CD4-positive, alpha-beta T cell (primary cell): ENCODE results near the gene PEX1. TPM values are rescaled to one million over a fixed set of nuclear protein-coding genes. Genes with fewer than 3 reads are reported as not detected.
"Not testable (repeated sequence)": the region's sequence is repeated elsewhere in the genome, so short reads cannot be mapped to it uniquely, and the experiment has no call there.

Experiments used
- ATAC-seq: fragments of 200-7000 bp; cut with Tn5 transposase; one replicate; pipeline ENCODE4 v1.10.0; 2022; ENCODE audit warnings: mild to moderate bottlenecking; ENCODE audit not compliant: poor library complexity
- CTCF ChIA-PET: fragments of 350-600 bp; sonication (Branson Sonifier 250); formaldehyde crosslinking; loops from one replicate; lab custom pipeline; 2021; ENCODE audit warnings: antibody characterized with exemption, inconsistent platforms; lab: Charles Lee
- POLR2A ChIA-PET: fragments of 350-600 bp; sonication (Branson Sonifier 250); formaldehyde crosslinking; loops from one replicate; lab custom pipeline; 2021; ENCODE audit warnings: antibody characterized with exemption, inconsistent platforms; lab: Charles Lee
- DNase-seq, 14 experiments: peaks; one replicate each; pipeline ENCODE4 v3.0.0-alpha.2; 2013 to 2020; ENCODE audit warnings: mixed read lengths in 2 of 14
- H3K27ac ChIP-seq, 2 donors: one replicate each; pipeline versions ENCODE4 v1.5.1 to v1.7.0; 2013; ENCODE audit warnings: low read length in 2 of 2, low read depth in 1 of 2, mild to moderate bottlenecking in 1 of 2
- H3K27me3 ChIP-seq, 2 experiments: 1 replicate in 1 of 2; 2 replicates in 1 of 2; pipeline versions ENCODE4 v1.6.1 to v1.7.0; 2013; ENCODE audit warnings: low read length in 2 of 2, control low read depth in 1 of 2, mild to moderate bottlenecking in 1 of 2, moderate library complexity in 1 of 2; ENCODE audit not compliant: insufficient read depth in 2 of 2, control insufficient read depth in 1 of 2
- H3K36me3 ChIP-seq: one replicate; pipeline ENCODE4 v1.6.1; 2013; ENCODE audit warnings: low read length, control low read depth; ENCODE audit not compliant: insufficient read depth
- H3K4me1 ChIP-seq: one replicate; pipeline ENCODE4 v1.6.1; 2013; ENCODE audit warnings: low read length, control low read depth; ENCODE audit not compliant: insufficient read depth
- H3K4me3 ChIP-seq: one replicate; pipeline ENCODE4 v1.5.1; 2013; ENCODE audit warnings: mild to moderate bottlenecking, low read length, moderate library complexity
- H3K9me3 ChIP-seq, 2 experiments: 1 replicate in 1 of 2; 2 replicates in 1 of 2; pipeline versions ENCODE4 v1.6.1 to v1.7.0; 2013; ENCODE audit warnings: low read length in 2 of 2, mild to moderate bottlenecking in 2 of 2, control low read depth in 1 of 2, moderate library complexity in 1 of 2; ENCODE audit not compliant: control insufficient read depth in 1 of 2, insufficient read depth in 1 of 2
- H3K27ac Mint-ChIP-seq: one replicate; pipeline ENCODE4 v1.8.0; 2020; ENCODE audit warnings: mixed read lengths
- H3K27me3 Mint-ChIP-seq: one replicate; pipeline ENCODE4 v1.8.0; 2021; ENCODE audit warnings: mixed read lengths
- H3K36me3 Mint-ChIP-seq: one replicate; pipeline ENCODE4 v1.8.0; 2021; ENCODE audit warnings: low read depth, mixed read lengths
- H3K4me1 Mint-ChIP-seq: one replicate; pipeline ENCODE4 v1.8.0; 2021; ENCODE audit warnings: low read depth, mixed read lengths
- H3K4me3 Mint-ChIP-seq: one replicate; pipeline ENCODE4 v1.8.0; 2020; ENCODE audit warnings: mild to moderate bottlenecking, mixed read lengths
- H3K9me3 Mint-ChIP-seq: one replicate; pipeline ENCODE4 v1.8.0; 2020; ENCODE audit warnings: mixed read lengths
- intact Hi-C, 2 experiments: fragments of 100-400 bp; cut with DNase I in 1 of 2; cut with micrococcal nuclease in 1 of 2; formaldehyde crosslinking; loops; one replicate each; pipeline versions ENCODE4 v1.15.1 to v1.9.0; 2023 to 2025; cut with DNase I, micrococcal nuclease
- total RNA-seq, 174 experiments: library from RNA in 2 of 174; stranded (reverse) in 2 of 174; gene quantifications; one replicate each; pipeline ENCODE4 v1.2.3 and lab custom pipeline; 2021 to 2026
- TF ChIP-seq, protein P1 (sequence below): fragments of 200-600 bp; IDR thresholded peaks from one replicate; pipeline ENCODE4 v1.8.0; 2022; ENCODE audit warnings: antibody characterized with exemption, mild to moderate bottlenecking

PEX1 gene
- total RNA-seq, 2 experiments from 2014 or later = 19.7 to 20.7 TPM

DNA sequence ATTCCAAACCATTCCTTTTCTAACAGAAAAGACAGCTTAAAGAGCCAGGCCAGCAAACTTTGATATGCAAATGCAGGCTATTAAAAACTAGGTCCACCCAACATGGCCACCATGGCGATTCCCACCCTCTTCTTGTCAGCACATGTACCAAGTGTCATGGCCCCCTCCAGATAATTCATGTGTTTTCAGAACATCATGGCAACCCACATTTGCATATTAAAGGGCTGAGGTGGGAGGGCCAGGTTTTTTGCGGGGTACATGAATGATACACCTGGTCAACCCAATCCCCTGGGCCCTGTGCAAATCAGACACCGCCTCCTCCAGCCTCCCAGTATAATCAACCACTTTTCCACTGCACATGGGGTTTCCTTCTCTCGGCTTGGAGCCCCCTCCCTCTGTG, 49.6 kb downstream of the PEX1 start:
- Histone ChIP-seq H3K4me3 (no peak overlapping the region), H3K9me3 (no peaks in the 10 kb centered on the region), H3K27ac (no peak overlapping the region), H3K4me1 (no peaks in the 10 kb centered on the region), H3K36me3 (no peaks in the 10 kb centered on the region), H3K27me3 (no peaks in the 10 kb centered on the region)
- Mint-ChIP-seq H3K36me3 (no peaks in the 10 kb centered on the region), H3K27me3 (no peaks in the 10 kb centered on the region), H3K4me1 (no peaks in the 10 kb centered on the region), H3K27ac (no peak overlapping the region), H3K4me3 (no peak overlapping the region), H3K9me3 (no peaks in the 10 kb centered on the region)
- CTCF ChIA-PET = no interaction called here
- TF ChIP-seq, protein P1, sequence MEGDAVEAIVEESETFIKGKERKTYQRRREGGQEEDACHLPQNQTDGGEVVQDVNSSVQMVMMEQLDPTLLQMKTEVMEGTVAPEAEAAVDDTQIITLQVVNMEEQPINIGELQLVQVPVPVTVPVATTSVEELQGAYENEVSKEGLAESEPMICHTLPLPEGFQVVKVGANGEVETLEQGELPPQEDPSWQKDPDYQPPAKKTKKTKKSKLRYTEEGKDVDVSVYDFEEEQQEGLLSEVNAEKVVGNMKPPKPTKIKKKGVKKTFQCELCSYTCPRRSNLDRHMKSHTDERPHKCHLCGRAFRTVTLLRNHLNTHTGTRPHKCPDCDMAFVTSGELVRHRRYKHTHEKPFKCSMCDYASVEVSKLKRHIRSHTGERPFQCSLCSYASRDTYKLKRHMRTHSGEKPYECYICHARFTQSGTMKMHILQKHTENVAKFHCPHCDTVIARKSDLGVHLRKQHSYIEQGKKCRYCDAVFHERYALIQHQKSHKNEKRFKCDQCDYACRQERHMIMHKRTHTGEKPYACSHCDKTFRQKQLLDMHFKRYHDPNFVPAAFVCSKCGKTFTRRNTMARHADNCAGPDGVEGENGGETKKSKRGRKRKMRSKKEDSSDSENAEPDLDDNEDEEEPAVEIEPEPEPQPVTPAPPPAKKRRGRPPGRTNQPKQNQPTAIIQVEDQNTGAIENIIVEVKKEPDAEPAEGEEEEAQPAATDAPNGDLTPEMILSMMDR = no peak
- no peak for ATAC-seq
- intact Hi-C loops = no loop called here
- POLR2A ChIA-PET = no interaction called here
- no peak for DNase-seq

DNA sequence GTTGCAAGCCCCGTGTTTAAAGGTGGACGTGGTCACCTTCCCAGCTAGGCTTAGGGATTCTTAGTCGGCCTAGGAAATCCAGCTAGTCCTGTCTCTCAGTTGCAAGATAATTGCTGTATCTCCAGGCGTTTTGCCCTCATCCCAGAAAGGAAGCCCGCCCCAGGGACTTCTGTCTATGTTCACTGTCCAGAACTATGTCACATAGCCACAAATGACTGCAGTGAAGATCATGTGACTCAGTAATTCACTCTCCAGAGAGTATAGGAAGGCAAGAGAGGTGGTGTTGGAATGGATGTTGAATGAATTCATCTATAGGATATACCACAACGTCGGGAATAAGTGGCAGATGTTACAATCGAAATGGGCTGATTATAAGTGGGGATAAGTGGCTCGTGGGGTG, 50.2 kb downstream of the PEX1 start:
- no peak for DNase-seq
- no peaks in the 10 kb centered on the region for H3K9me3 ChIP-seq
- H3K27me3 Mint-ChIP-seq = no peaks in the 10 kb centered on the region
- H3K27ac Mint-ChIP-seq = no peak overlapping the region
- no peaks in the 10 kb centered on the region for H3K36me3 ChIP-seq
- no peak overlapping the region for H3K27ac ChIP-seq
- ATAC-seq = no peak
- CTCF ChIA-PET = no interaction called here
- intact Hi-C loops = no loop called here
- H3K27me3 ChIP-seq = no peaks in the 10 kb centered on the region
- H3K36me3 Mint-ChIP-seq = no peaks in the 10 kb centered on the region
- POLR2A ChIA-PET = no interaction called here
- TF ChIP-seq, protein P1 = no peak
- H3K4me1 ChIP-seq = no peaks in the 10 kb centered on the region
- H3K4me3 Mint-ChIP-seq = no peak overlapping the region
- H3K9me3 Mint-ChIP-seq = no peaks in the 10 kb centered on the region
- H3K4me3 ChIP-seq = no peak overlapping the region
- no peaks in the 10 kb centered on the region for H3K4me1 Mint-ChIP-seq

DNA sequence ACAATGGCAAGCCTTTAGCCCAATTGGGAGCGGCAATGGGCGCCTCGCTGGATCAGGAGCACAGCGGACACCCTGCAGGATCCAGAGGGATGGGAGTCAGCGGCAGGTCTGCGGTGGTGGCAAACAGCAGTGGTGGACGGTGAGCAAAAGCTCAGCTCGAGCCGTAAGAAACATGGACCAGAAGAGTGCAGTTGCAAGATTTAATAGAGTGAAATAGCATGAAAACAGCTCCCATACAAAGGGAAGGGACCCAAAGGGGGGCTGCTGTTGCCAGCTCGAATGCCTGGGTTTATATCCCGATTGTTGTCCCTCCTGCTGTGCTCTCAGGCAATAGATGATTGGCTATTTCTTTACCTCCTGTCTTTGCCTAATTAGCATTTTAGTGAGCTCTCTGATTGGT, 50.6 kb downstream of the PEX1 start, which contains the start of gene ERVW-1:
Gene ERVW-1, minus strand, starts transcription at position 266 of the 400 bp plus-strand sequence. CDS start 7,565 bp downstream, outside the sequence.
- H3K9me3 Mint-ChIP-seq, H3K9me3 ChIP-seq, ATAC-seq, H3K27me3 Mint-ChIP-seq, POLR2A ChIA-PET, CTCF ChIA-PET, H3K4me3 Mint-ChIP-seq, H3K4me3 ChIP-seq, H3K27ac Mint-ChIP-seq, H3K4me1 ChIP-seq, H3K4me1 Mint-ChIP-seq, H3K27ac ChIP-seq, H3K36me3 Mint-ChIP-seq, intact Hi-C loops, H3K36me3 ChIP-seq, DNase-seq, H3K27me3 ChIP-seq: not testable (repeated sequence)

DNA sequence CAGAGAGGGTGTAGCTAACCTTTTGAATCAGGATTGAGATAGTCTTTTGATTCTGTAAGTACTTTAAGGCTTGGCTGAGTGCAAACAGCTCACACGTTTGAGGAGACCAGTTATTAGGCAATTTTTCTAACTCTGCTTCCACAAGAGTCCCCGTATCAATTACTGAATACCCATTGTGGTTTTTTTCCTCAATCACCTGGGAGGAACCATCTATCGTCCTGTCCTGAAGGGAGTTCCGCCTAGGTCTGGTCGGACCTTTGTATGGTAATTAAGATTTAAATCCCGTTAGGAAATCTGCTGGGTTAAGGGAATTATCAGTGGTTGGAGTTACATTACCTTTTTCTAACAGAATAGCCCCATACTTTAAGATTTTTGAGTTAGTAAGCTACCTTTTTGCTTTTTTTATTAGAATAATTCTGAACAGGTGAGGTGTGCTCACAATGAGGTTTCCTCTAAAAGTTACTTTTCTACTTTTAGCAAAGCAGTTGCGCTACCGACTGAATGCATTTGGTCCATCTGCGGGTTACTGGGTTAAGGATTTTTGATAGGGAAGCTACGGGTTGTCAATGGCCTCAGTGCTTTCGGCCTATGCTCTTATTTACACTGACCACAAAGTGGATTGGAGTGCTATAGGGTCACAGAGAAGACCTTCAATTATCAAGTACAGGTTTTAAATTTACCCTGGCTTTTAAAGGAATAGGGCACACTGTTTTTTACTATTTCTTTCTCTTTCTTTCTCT, 52.3 kb downstream of the PEX1 start:
- H3K27ac Mint-ChIP-seq, H3K4me3 ChIP-seq, H3K36me3 ChIP-seq, H3K27me3 ChIP-seq, ATAC-seq, DNase-seq, H3K4me1 Mint-ChIP-seq, H3K9me3 ChIP-seq, H3K27me3 Mint-ChIP-seq, H3K9me3 Mint-ChIP-seq, intact Hi-C loops, H3K27ac ChIP-seq, H3K36me3 Mint-ChIP-seq, CTCF ChIA-PET, H3K4me3 Mint-ChIP-seq, POLR2A ChIA-PET, H3K4me1 ChIP-seq: not testable (repeated sequence)

DNA sequence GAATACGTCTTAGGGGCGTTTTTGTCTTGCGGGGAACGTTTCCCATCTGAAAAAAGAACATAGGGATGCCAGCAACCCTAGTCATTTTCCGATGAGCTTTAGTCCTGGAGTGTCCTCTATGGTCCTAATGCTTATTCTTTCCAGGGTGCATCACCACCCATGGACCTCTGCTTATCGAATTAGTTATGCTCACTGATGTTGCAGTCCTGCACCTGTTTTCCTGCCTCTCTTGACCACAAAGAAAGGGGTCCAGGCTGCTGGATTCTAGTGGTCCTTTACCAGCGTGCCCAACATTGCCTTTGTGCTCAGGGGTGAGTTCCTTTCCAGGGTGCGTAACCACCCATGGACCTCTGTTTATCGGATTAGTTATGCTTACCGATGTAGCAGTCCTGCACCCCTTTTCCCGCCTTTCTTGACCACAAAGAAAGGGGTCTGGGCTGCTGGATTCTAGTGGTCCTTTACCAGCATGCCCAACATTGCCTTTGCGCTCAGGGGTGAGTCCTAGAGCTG, 53.0 kb downstream of the PEX1 start:
- H3K4me3 ChIP-seq, H3K9me3 Mint-ChIP-seq, H3K27me3 Mint-ChIP-seq, H3K27me3 ChIP-seq, H3K27ac ChIP-seq, H3K4me3 Mint-ChIP-seq, H3K27ac Mint-ChIP-seq, H3K36me3 Mint-ChIP-seq, H3K9me3 ChIP-seq, H3K36me3 ChIP-seq, ATAC-seq, POLR2A ChIA-PET, H3K4me1 Mint-ChIP-seq, CTCF ChIA-PET, intact Hi-C loops, H3K4me1 ChIP-seq, DNase-seq: not testable (repeated sequence)

DNA sequence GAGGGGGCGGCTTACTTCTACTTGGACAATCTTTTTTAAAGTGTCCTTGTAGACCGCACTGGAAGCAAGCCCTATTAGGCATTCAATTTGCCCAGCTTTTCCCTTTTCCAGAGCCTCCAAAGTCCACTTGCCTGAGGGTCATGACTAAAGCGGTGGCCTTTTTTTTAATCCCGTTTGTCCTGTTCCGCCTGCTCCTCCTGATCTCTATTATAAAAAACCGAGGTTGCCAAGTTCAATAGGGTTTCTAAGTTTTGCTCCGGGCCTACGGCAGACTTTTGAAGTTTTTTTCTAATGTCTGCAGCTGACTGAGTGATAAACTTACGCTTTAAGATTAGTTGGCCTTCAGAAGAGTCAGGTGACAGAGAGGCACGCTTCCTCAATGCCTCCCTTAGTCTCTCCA, 54.3 kb downstream of the PEX1 start:
- H3K36me3 ChIP-seq, CTCF ChIA-PET, ATAC-seq, H3K9me3 Mint-ChIP-seq, intact Hi-C loops, H3K4me1 ChIP-seq, H3K27me3 ChIP-seq, H3K4me3 ChIP-seq, DNase-seq, H3K27me3 Mint-ChIP-seq, H3K27ac Mint-ChIP-seq, H3K4me3 Mint-ChIP-seq, H3K36me3 Mint-ChIP-seq, H3K27ac ChIP-seq, H3K9me3 ChIP-seq, POLR2A ChIA-PET, H3K4me1 Mint-ChIP-seq: not testable (repeated sequence)
